Measurements from ENCODE around the gene RNU7-1. TPM values are rescaled to one million over a fixed set of nuclear protein-coding genes. Genes with fewer than 3 reads are reported as not detected.

RNU7-1 gene
- total and polyA plus RNA-seq, 9 of the 15 experiments (the other 6 are each of a cell fraction or from before 2014, with no cell fraction given): not detected

GRCh38 chr12:6965026-6965661 lies 21.5 kb downstream of the RNU7-1 start (continued):
- TF ChIP-seq, protein P1, sequence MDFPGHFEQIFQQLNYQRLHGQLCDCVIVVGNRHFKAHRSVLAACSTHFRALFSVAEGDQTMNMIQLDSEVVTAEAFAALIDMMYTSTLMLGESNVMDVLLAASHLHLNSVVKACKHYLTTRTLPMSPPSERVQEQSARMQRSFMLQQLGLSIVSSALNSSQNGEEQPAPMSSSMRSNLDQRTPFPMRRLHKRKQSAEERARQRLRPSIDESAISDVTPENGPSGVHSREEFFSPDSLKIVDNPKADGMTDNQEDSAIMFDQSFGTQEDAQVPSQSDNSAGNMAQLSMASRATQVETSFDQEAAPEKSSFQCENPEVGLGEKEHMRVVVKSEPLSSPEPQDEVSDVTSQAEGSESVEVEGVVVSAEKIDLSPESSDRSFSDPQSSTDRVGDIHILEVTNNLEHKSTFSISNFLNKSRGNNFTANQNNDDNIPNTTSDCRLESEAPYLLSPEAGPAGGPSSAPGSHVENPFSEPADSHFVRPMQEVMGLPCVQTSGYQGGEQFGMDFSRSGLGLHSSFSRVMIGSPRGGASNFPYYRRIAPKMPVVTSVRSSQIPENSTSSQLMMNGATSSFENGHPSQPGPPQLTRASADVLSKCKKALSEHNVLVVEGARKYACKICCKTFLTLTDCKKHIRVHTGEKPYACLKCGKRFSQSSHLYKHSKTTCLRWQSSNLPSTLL (IDR thresholded peaks at IDR 0.05): no peak
- TF ChIP-seq ZBTB9 (CRISPR knock-in tag; IDR thresholded peaks at IDR 0.05) (0 out of 2 replicates have a peak, but pooled peaks have one; percentile 39), YY1 (IDR thresholded peaks at IDR 0.05; ENCODE audit: borderline replicate concordance in 1 of 3, control insufficient read depth in 1 of 3, extremely low read depth in 1 of 3, insufficient read depth in 3 of 3, insufficient read length in 1 of 3, insufficient replicate concordance in 2 of 3, low read depth in 1 of 3, low read length in 2 of 3) (peak in 2 of 3 experiments; percentile 23 to 39), FOXM1 (IDR thresholded peaks at IDR 0.05; ENCODE audit: low read depth) (no peak), FOXM1 (CRISPR knock-in tag; IDR thresholded peaks at IDR 0.05; ENCODE audit: low read depth) (no peak), NEUROD1 (IDR thresholded peaks at IDR 0.05; ENCODE audit: borderline replicate concordance, low read depth, low read length, partially characterized antibody) (peak; percentile 48), NR1H2 (CRISPR knock-in tag; IDR thresholded peaks at IDR 0.05) (no peak), TRIM24 (IDR thresholded peaks at IDR 0.05) (no peak), RBM25 (IDR thresholded peaks at IDR 0.05; ENCODE audit: low read depth, low read length, severe bottlenecking) (no peak), TAF7 (tag; IDR thresholded peaks at IDR 0.05) (no peak), NFIX (CRISPR knock-in tag; IDR thresholded peaks at IDR 0.05; ENCODE audit: low read depth) (no peak), AFF4 (CRISPR knock-in tag; IDR thresholded peaks at IDR 0.05) (no peak), NFATC3 (IDR thresholded peaks at IDR 0.05) (no peak)
- TF ChIP-seq, protein P2, sequence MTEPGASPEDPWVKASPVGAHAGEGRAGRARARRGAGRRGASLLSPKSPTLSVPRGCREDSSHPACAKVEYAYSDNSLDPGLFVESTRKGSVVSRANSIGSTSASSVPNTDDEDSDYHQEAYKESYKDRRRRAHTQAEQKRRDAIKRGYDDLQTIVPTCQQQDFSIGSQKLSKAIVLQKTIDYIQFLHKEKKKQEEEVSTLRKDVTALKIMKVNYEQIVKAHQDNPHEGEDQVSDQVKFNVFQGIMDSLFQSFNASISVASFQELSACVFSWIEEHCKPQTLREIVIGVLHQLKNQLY (CRISPR knock-in tag; conservative IDR thresholded peaks at IDR 0.05): no peak
- TF ChIP-seq, protein P3, sequence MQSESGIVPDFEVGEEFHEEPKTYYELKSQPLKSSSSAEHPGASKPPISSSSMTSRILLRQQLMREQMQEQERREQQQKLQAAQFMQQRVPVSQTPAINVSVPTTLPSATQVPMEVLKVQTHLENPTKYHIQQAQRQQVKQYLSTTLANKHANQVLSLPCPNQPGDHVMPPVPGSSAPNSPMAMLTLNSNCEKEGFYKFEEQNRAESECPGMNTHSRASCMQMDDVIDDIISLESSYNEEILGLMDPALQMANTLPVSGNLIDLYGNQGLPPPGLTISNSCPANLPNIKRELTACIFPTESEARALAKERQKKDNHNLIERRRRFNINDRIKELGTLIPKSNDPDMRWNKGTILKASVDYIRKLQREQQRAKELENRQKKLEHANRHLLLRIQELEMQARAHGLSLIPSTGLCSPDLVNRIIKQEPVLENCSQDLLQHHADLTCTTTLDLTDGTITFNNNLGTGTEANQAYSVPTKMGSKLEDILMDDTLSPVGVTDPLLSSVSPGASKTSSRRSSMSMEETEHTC (IDR thresholded peaks at IDR 0.05): no peak

All from K562 (cell line).